Prostate gland (tissue), 2 donors: ENCODE measurements around the gene LY86. TPM values are rescaled to one million over a fixed set of nuclear protein-coding genes. Genes with fewer than 3 reads are reported as not detected.

Experiments used
- DNase-seq: peaks from one replicate; pipeline ENCODE4 v3.0.0-alpha.2; 2019; ENCODE audit warnings: low spot score
- H3K27ac ChIP-seq, 2 donors: fragments of 200-600 bp; sonication (generic); 2 replicates each; pipeline ENCODE4 v1.5.1; 2017 to 2019
- H3K27me3 ChIP-seq: fragments of 200-600 bp; sonication (generic); replicated peaks from 2 replicates; pipeline ENCODE4 v1.5.1; 2019; ENCODE audit not compliant: insufficient read depth
- H3K36me3 ChIP-seq, 2 donors: fragments of 200-600 bp; sonication (generic); 1 replicate in 1 of 2; 2 replicates in 1 of 2; pipeline versions ENCODE4 v1.5.1 to v1.8.1; 2017 to 2019
- H3K4me1 ChIP-seq: fragments of 200-600 bp; sonication (generic); replicated peaks from 2 replicates; pipeline ENCODE4 v1.5.1; 2019
- H3K4me3 ChIP-seq, 2 donors: fragments of 200-600 bp; sonication (generic); 2 replicates each; pipeline ENCODE4 v1.5.1; 2017 to 2019
- H3K9me3 ChIP-seq: fragments of 200-600 bp; sonication (generic); 2 replicates; pipeline ENCODE4 v1.5.1; 2017
- CTCF ChIP-seq, 4 experiments: fragments of 200-600 bp in 2 of 4; fragments of 450-650 bp in 2 of 4; sonication (generic) in 2 of 4; IDR thresholded peaks; 1 replicate in 3 of 4; 2 replicates in 1 of 4; pipeline ENCODE4 v1.5.1; 2016 to 2019; ENCODE audit warnings: antibody characterized with exemption in 4 of 4, mild to moderate bottlenecking in 2 of 4, moderate library complexity in 2 of 4
- POLR2A ChIP-seq: fragments of 450-650 bp; IDR thresholded peaks from one replicate; pipeline ENCODE4 v1.6.1; 2016; ENCODE audit warnings: antibody characterized with exemption, mild to moderate bottlenecking
- POLR2AphosphoS5 ChIP-seq: sonication (generic); formaldehyde crosslinking; IDR thresholded peaks from one replicate; pipeline ENCODE4 v1.6.1; 2017; ENCODE audit warnings: antibody characterized with exemption
- WGBS: methylation state at CpG from one replicate; pipeline ENCODE4 v1.1.5; 2018; 5-methylcytosine and 5-hydroxymethylcytosine counted together
- intact Hi-C: fragments of 100-400 bp; cut with DNase I; formaldehyde crosslinking; loops from one replicate; pipeline ENCODE4 v1.14.2; 2022
- total RNA-seq, 2 donors: library from RNA; depleted of rRNA; stranded (reverse); fragments of >200 nt; gene quantifications; one replicate each; pipeline ENCODE4 v1.1.0, GENCODE V29; 2016

LY86 gene
- total RNA-seq, 2 donors from 2014 or later, result 1.5 to 7.0 TPM

- Histone ChIP-seq H3K4me3 (no peak overlapping the region), H3K27me3 (no peaks in the 10 kb centered on the region), H3K9me3 (no peaks in the 10 kb centered on the region), H3K27ac (no peak overlapping the region), H3K36me3 (no peaks in the 10 kb centered on the region), H3K4me1 (no peaks in the 10 kb centered on the region)
- no peak for DNase-seq
- intact Hi-C loops, result no loop called here
- 86% methylated on average over 9 of the region's 9 CpGs for WGBS
- TF ChIP-seq POLR2A, result no peak
- no peak for TF ChIP-seq POLR2AphosphoS5
- no peak for TF ChIP-seq CTCF (IDR thresholded peaks at IDR 0.05)
Measured at GRCh38 chr6:6620766-6621425, 32.4 kb downstream of the LY86 start.

- DNase-seq, result no peak
- H3K27me3 ChIP-seq, result no peaks in the 10 kb centered on the region
- H3K36me3 ChIP-seq, result no peaks in the 10 kb centered on the region
- H3K4me3 ChIP-seq, result no peak overlapping the region
- no peak overlapping the region for H3K27ac ChIP-seq
- WGBS, result 80% methylated on average over 1 of the region's 1 CpG
- intact Hi-C loops, result no loop called here
- no peak for TF ChIP-seq POLR2A
- no peak for TF ChIP-seq CTCF (IDR thresholded peaks at IDR 0.05)
- no peak for TF ChIP-seq POLR2AphosphoS5
- no peaks in the 10 kb centered on the region for H3K9me3 ChIP-seq
- no peaks in the 10 kb centered on the region for H3K4me1 ChIP-seq
Measured at GRCh38 chr6:6622501-6622900, 34.0 kb downstream of the LY86 start.

- Histone ChIP-seq H3K36me3 (no peaks in the 10 kb centered on the region), H3K4me1 (no peaks in the 10 kb centered on the region), H3K9me3 (no peaks in the 10 kb centered on the region), H3K4me3 (no peak overlapping the region), H3K27ac (no peak overlapping the region), H3K27me3 (no peaks in the 10 kb centered on the region)
- intact Hi-C loops, result no loop called here
- no peak for DNase-seq
- no peak for TF ChIP-seq POLR2AphosphoS5
- no peak for TF ChIP-seq POLR2A
- no peak for TF ChIP-seq CTCF (IDR thresholded peaks at IDR 0.05)
- WGBS, result 33% methylated on average over 1 of the region's 1 CpG
Measured at GRCh38 chr6:6623553-6623952, 35.0 kb downstream of the LY86 start.

- Histone ChIP-seq H3K4me3 (no peak overlapping the region), H3K9me3 (no peaks in the 10 kb centered on the region), H3K36me3 (no peaks in the 10 kb centered on the region), H3K4me1 (no peaks in the 10 kb centered on the region), H3K27ac (no peak overlapping the region), H3K27me3 (no peaks in the 10 kb centered on the region)
- no peak for DNase-seq
- 84% methylated on average over 6 of the region's 6 CpGs for WGBS
- intact Hi-C loops, result no loop called here
- TF ChIP-seq POLR2A (no peak), CTCF (IDR thresholded peaks at IDR 0.05) (no peak), POLR2AphosphoS5 (no peak)
Measured at GRCh38 chr6:6624269-6624990, 35.9 kb downstream of the LY86 start.

- no peaks in the 10 kb centered on the region for H3K27me3 ChIP-seq
- whole genome bisulfite sequencing, result 75% methylated on average over 6 of the region's 6 CpGs
- no peak for TF ChIP-seq CTCF (IDR thresholded peaks at IDR 0.05)
- TF ChIP-seq POLR2A, result no peak
- TF ChIP-seq POLR2AphosphoS5, result no peak
Measured at GRCh38 chr6:6626187-6626586, 37.7 kb downstream of the LY86 start.

More at GRCh38 chr6:6626187-6626586, 37.7 kb downstream of the LY86 start:
- Histone ChIP-seq H3K27ac (no peak overlapping the region), H3K36me3 (no peaks in the 10 kb centered on the region), H3K4me3 (no peak overlapping the region), H3K4me1 (no peaks in the 10 kb centered on the region), H3K9me3 (no peaks in the 10 kb centered on the region)
- DNase-seq, result no peak
- intact Hi-C loops, result no loop called here
